HepG2 (cell line): Measurements from ENCODE around the gene SSNA1. TPM values are rescaled to one million over a fixed set of nuclear protein-coding genes. Genes with fewer than 3 reads are reported as not detected.

ENCODE experiments used
- CHD4 ChIP-seq: fragments of 200-600 bp; sonication (generic); IDR thresholded peaks from 2 replicates; pipeline ENCODE4 v1.7.0; 2017; ENCODE audit warnings: mild to moderate bottlenecking, low read length, borderline replicate concordance
- DDIT3 ChIP-seq: sonication (generic); formaldehyde crosslinking; IDR thresholded peaks from 2 replicates; pipeline ENCODE4 v1.4.0; 2020; ENCODE audit warnings: mild to moderate bottlenecking, missing genetic modification reagents
- ETV6 ChIP-seq: sonication (generic); formaldehyde crosslinking; conservative IDR thresholded peaks from 2 replicates; pipeline ENCODE4 v1.4.0; 2020; ENCODE audit warnings: missing genetic modification reagents
- FOXJ3 ChIP-seq: sonication (generic); formaldehyde crosslinking; IDR thresholded peaks from 2 replicates; pipeline ENCODE4 v1.4.0; 2020; ENCODE audit warnings: missing genetic modification reagents, mild to moderate bottlenecking, borderline replicate concordance
- GLMP ChIP-seq: sonication (generic); formaldehyde crosslinking; IDR thresholded peaks from 2 replicates; pipeline ENCODE4 v1.9.0; 2021; ENCODE audit warnings: missing genetic modification reagents, mild to moderate bottlenecking, borderline replicate concordance
- GTF2F1 ChIP-seq: fragments of 150-350 bp; IDR thresholded peaks from 2 replicates; pipeline ENCODE4 v1.6.1; 2014; ENCODE audit warnings: low read length
- KLF11 ChIP-seq: IDR thresholded peaks from 2 replicates; pipeline ENCODE4 v1.6.1; 2016; ENCODE audit warnings: missing compliant biosample characterization
- PITX1 ChIP-seq: sonication (generic); formaldehyde crosslinking; IDR thresholded peaks from 2 replicates; pipeline ENCODE4 v1.5.1; 2020; ENCODE audit warnings: mild to moderate bottlenecking, missing genetic modification reagents
- REPIN1 ChIP-seq: sonication (generic); formaldehyde crosslinking; IDR thresholded peaks from 2 replicates; pipeline ENCODE4 v1.8.0; 2022; ENCODE audit warnings: missing genetic modification reagents, low read depth, mild to moderate bottlenecking, borderline replicate concordance
- REST ChIP-seq, 2 experiments: IDR thresholded peaks; 2 replicates each; pipeline ENCODE4 v1.6.1; 2011 to 2012; ENCODE audit warnings: low read length in 2 of 2, borderline replicate concordance in 1 of 2, low read depth in 1 of 2, mild to moderate bottlenecking in 1 of 2, moderate library complexity in 1 of 2
- SALL1 ChIP-seq: sonication (generic); formaldehyde crosslinking; IDR thresholded peaks from 2 replicates; pipeline ENCODE4 v1.8.0; 2022; ENCODE audit warnings: mild to moderate bottlenecking, missing genetic modification reagents
- ZHX2 ChIP-seq, 2 experiments: sonication (generic) in 1 of 2; formaldehyde crosslinking in 1 of 2; IDR thresholded peaks; 2 replicates each; pipeline versions ENCODE4 v1.6.1 to v1.9.0; 2014 to 2022; ENCODE audit warnings: antibody characterized with exemption in 1 of 2, borderline replicate concordance in 1 of 2, inconsistent platforms in 1 of 2, low read depth in 1 of 2, missing genetic modification reagents in 1 of 2
- ZNF33B ChIP-seq: sonication (generic); formaldehyde crosslinking; IDR thresholded peaks from 2 replicates; pipeline ENCODE4 v1.5.1; 2020; ENCODE audit warnings: mild to moderate bottlenecking, missing genetic modification reagents
- ZNF383 ChIP-seq: sonication (generic); formaldehyde crosslinking; IDR thresholded peaks from 2 replicates; pipeline ENCODE4 v1.4.0; 2020; ENCODE audit warnings: missing genetic modification reagents, mild to moderate bottlenecking, borderline replicate concordance
- ZNF430 ChIP-seq: sonication (generic); formaldehyde crosslinking; IDR thresholded peaks from 2 replicates; pipeline ENCODE4 v1.9.0; 2021; ENCODE audit warnings: mild to moderate bottlenecking, missing genetic modification reagents
- ZNF44 ChIP-seq: sonication (generic); formaldehyde crosslinking; IDR thresholded peaks from 2 replicates; pipeline ENCODE4 v1.5.1; 2020; ENCODE audit warnings: mild to moderate bottlenecking, missing genetic modification reagents
- ZNF784 ChIP-seq: sonication (generic); formaldehyde crosslinking; IDR thresholded peaks from 2 replicates; pipeline ENCODE4 v1.5.1; 2020; ENCODE audit warnings: missing genetic modification reagents, mild to moderate bottlenecking, borderline replicate concordance
- polyA plus RNA-seq, 8 experiments: library from polyadenylated mRNA; depleted of rRNA in 3 of 8; stranded (reverse) in 7 of 8; unstranded in 1 of 8; fragments of >200 nt; fragmentation: Illumina TruSeq in 4 of 8; extraction: Trizol in 4 of 8; gene quantifications; 2 replicates each; pipeline versions ENCODE4 v1.2.1 to v1.2.3, GENCODE V29; 2011 to 2016; ENCODE audit warnings: low read depth in 4 of 8, missing spikeins in 1 of 8, mixed read lengths in 1 of 8; ENCODE audit not compliant: insufficient read depth in 1 of 8
- total RNA-seq, 5 experiments: library from RNA; depleted of rRNA; stranded (reverse); fragments of >200 nt; fragmentation: Illumina TruSeq; extraction: Trizol; gene quantifications; 2 replicates each; pipeline ENCODE4 v1.2.3, GENCODE V29; 2016; ENCODE audit warnings: low read depth in 1 of 5

Gene SSNA1
- total and polyA plus RNA-seq, 2 of the 13 experiments (the other 11 are each of a cell fraction or from before 2014, with no cell fraction given) = 35.9 to 49.4 TPM

- TF ChIP-seq ZHX2 (IDR thresholded peaks at IDR 0.05; ENCODE audit: low read depth) (no peak), ZHX2 (CRISPR knock-in tag; IDR thresholded peaks at IDR 0.05; ENCODE audit: borderline replicate concordance) (no peak), KLF11 (no peak), CHD4 (no peak), REPIN1 (CRISPR knock-in tag) (no peak), ZNF784 (CRISPR knock-in tag) (no peak), ZNF44 (CRISPR knock-in tag) (no peak), GLMP (CRISPR knock-in tag) (no peak), ETV6 (CRISPR knock-in tag) (no peak), ZNF430 (CRISPR knock-in tag) (peak; percentile 30; the same call in 1 of the 2 replicates), FOXJ3 (CRISPR knock-in tag) (no peak), SALL1 (CRISPR knock-in tag) (no peak), ZNF383 (no peak), REST (IDR thresholded peaks at IDR 0.05; ENCODE audit: borderline replicate concordance in 1 of 2, low read depth in 1 of 2, low read length in 2 of 2) (no peak), PITX1 (0 out of 2 replicates have a peak, but pooled peaks have one; percentile 27), ZNF33B (CRISPR knock-in tag) (no peak), GTF2F1 (no peak), DDIT3 (CRISPR knock-in tag) (no peak)
Observed at GRCh38 chr9:137221506-137222111, 33.1 kb downstream of the SSNA1 start (continued).
